Vagina (tissue), 2 donors: ENCODE results near the gene FAM162A. TPM values are rescaled to one million over a fixed set of nuclear protein-coding genes. Genes with fewer than 3 reads are reported as not detected.

Experiments used
- DNase-seq, 2 donors: peaks; one replicate each; pipeline ENCODE4 v3.0.0-alpha.2; 2017; ENCODE audit errors: extremely low spot score in 2 of 2
- H3K27ac ChIP-seq: fragments of 200-600 bp; sonication (generic); one replicate; pipeline ENCODE4 v1.5.1; 2019
- H3K27me3 ChIP-seq: fragments of 200-600 bp; sonication (generic); one replicate; pipeline ENCODE4 v1.5.1; 2019
- H3K36me3 ChIP-seq, 2 donors: fragments of 200-600 bp; sonication (generic); one replicate each; pipeline ENCODE4 v1.5.1; 2017 to 2019
- H3K4me1 ChIP-seq: fragments of 200-600 bp; sonication (generic); one replicate; pipeline ENCODE4 v1.5.1; 2019
- H3K4me3 ChIP-seq, 2 donors: fragments of 200-600 bp; sonication (generic); 1 replicate in 1 of 2; 2 replicates in 1 of 2; pipeline ENCODE4 v1.5.1; 2016 to 2019
- H3K9me3 ChIP-seq: fragments of 200-600 bp; sonication (generic); one replicate; pipeline ENCODE4 v1.5.1; 2019
- POLR2A ChIP-seq, 2 donors: fragments of 450-650 bp; IDR thresholded peaks; one replicate each; pipeline ENCODE4 v1.6.1; 2017; ENCODE audit warnings: antibody characterized with exemption in 2 of 2, mild to moderate bottlenecking in 2 of 2, moderate library complexity in 2 of 2
- POLR2AphosphoS5 ChIP-seq, 2 donors: sonication (generic); formaldehyde crosslinking; IDR thresholded peaks; one replicate each; pipeline ENCODE4 v1.9.0; 2017; ENCODE audit warnings: antibody characterized with exemption in 2 of 2, mild to moderate bottlenecking in 2 of 2, low read depth in 1 of 2; ENCODE audit not compliant: insufficient read depth in 1 of 2
- intact Hi-C: fragments of 100-400 bp; cut with DNase I; formaldehyde crosslinking; loops from one replicate; pipeline ENCODE4 v1.15.1; 2023
- total RNA-seq: library from RNA; depleted of rRNA; stranded (reverse); fragments of >200 nt; gene quantifications from one replicate; pipeline ENCODE4 v1.2.3, GENCODE V29; 2016
- TF ChIP-seq, protein P1 (sequence below), 3 experiments: fragments of 450-650 bp in 2 of 3; fragments of 200-600 bp in 1 of 3; sonication (generic) in 1 of 3; IDR thresholded peaks; one replicate each; pipeline ENCODE4 v1.5.1; 2017 to 2019; ENCODE audit warnings: antibody characterized with exemption in 3 of 3, mild to moderate bottlenecking in 2 of 3, moderate library complexity in 2 of 3

FAM162A gene
- total RNA-seq, 1 donor from 2014 or later: 29.7 TPM

GRCh38 chr3:122410111-122410510 lies 26.1 kb downstream of the FAM162A start:
- peaks cover 8 to 17% of the 10 kb centered on the region in 2 donors for H3K36me3 ChIP-seq
- intact Hi-C loops: no loop called here
- TF ChIP-seq POLR2AphosphoS5 (IDR thresholded peaks at IDR 0.05; ENCODE audit: insufficient read depth in 1 of 2, low read depth in 1 of 2) (no peak), POLR2A (IDR thresholded peaks at IDR 0.05) (no peak)
- TF ChIP-seq, protein P1, sequence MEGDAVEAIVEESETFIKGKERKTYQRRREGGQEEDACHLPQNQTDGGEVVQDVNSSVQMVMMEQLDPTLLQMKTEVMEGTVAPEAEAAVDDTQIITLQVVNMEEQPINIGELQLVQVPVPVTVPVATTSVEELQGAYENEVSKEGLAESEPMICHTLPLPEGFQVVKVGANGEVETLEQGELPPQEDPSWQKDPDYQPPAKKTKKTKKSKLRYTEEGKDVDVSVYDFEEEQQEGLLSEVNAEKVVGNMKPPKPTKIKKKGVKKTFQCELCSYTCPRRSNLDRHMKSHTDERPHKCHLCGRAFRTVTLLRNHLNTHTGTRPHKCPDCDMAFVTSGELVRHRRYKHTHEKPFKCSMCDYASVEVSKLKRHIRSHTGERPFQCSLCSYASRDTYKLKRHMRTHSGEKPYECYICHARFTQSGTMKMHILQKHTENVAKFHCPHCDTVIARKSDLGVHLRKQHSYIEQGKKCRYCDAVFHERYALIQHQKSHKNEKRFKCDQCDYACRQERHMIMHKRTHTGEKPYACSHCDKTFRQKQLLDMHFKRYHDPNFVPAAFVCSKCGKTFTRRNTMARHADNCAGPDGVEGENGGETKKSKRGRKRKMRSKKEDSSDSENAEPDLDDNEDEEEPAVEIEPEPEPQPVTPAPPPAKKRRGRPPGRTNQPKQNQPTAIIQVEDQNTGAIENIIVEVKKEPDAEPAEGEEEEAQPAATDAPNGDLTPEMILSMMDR (IDR thresholded peaks at IDR 0.05): no peak
- H3K4me1 ChIP-seq: peaks cover 11% of the 10 kb centered on the region
- no peak for DNase-seq
- no peak overlapping the region for H3K4me3 ChIP-seq
- H3K27ac ChIP-seq: no peak overlapping the region
- H3K27me3 ChIP-seq: no peaks in the 10 kb centered on the region
- no peaks in the 10 kb centered on the region for H3K9me3 ChIP-seq

DNA sequence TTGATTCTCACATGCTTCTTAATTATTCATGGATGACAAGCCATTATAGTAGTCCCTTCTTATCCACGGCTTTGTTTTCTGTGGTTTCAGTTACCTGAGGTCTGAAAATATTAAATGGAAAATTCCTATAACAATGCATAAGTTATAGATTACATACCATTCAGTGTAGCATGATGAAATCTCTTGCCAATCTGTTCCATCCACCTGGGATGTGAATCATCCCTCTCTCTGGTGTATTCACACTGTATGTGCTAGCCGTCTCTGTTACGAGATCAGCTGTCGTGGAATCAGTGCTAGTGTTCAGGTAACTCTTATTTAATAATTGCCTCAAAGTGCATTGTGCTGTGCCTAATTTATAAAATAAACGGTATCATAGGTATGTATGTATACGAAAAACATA lies 26.7 kb downstream of the FAM162A start:
- Histone ChIP-seq H3K4me3 (no peak overlapping the region), H3K27ac (no peak overlapping the region), H3K27me3 (no peaks in the 10 kb centered on the region), H3K4me1 (peaks cover 14% of the 10 kb centered on the region), H3K9me3 (no peaks in the 10 kb centered on the region), H3K36me3 (peaks cover 8 to 16% of the 10 kb centered on the region in 2 donors)
- no peak for DNase-seq
- intact Hi-C loops: no loop called here
- TF ChIP-seq POLR2A (IDR thresholded peaks at IDR 0.05) (no peak), POLR2AphosphoS5 (IDR thresholded peaks at IDR 0.05; ENCODE audit: insufficient read depth in 1 of 2, low read depth in 1 of 2) (no peak)
- TF ChIP-seq, protein P1 (IDR thresholded peaks at IDR 0.05): no peak

DNA sequence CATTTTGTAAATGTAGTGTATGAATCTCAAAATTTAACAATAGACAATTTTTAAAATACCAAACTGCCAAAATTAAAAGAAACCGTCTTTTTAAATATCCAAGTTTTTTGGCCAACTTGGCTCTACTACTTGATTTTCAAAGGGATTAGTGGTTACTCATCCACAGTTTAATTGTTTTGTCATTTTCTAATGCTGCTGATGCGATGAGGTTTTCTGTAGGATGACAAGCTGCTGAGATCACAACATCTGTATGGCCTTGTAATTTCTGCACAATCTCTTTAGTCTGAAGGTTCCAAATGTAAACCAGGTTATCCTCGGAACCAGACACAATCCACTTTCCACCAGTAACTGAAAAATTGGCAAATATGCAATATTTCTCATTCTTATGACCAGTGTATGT lies 30.4 kb downstream of the FAM162A start:
- DNase-seq: no peak
- peaks cover 27% of the 10 kb centered on the region for H3K4me1 ChIP-seq
- TF ChIP-seq, protein P1 (IDR thresholded peaks at IDR 0.05): no peak
- TF ChIP-seq POLR2A (IDR thresholded peaks at IDR 0.05): no peak
- TF ChIP-seq POLR2AphosphoS5 (IDR thresholded peaks at IDR 0.05; ENCODE audit: insufficient read depth in 1 of 2, low read depth in 1 of 2): no peak
- no peak overlapping the region for H3K27ac ChIP-seq
- intact Hi-C loops: no loop called here
- no peaks in the 10 kb centered on the region for H3K27me3 ChIP-seq
- no peak overlapping the region for H3K4me3 ChIP-seq
- H3K36me3 ChIP-seq: no peaks in the 10 kb centered on the region
- no peaks in the 10 kb centered on the region for H3K9me3 ChIP-seq

DNA sequence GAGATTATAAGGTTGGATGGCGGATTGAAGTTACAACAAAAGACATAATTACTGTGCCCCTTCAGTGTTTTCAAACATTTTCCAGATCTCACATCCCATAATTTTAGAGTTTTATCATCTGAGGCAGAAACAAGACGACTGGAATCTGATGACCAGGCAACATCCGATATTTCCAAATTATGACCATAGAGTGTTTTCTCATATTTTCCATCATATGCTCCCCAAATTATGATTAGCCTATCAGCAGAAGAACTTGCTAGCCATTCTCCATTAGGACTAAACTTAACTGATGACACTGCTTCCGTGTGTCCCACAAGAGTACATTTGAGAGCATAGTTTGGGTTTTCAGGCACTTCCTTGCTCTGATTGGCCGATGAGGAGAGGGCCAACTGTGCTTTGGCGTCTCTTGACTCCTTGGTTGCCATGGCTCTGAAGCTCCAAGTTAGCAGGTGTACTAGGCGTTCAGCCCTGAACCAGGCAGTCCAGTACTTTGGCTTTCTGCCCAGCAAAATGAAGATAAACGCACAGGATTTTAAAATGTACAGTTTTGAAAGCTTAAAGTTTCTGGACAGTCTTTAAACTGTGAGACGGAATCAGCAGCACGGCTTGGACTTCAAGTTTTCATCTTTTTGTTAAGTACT lies 31.2 kb downstream of the FAM162A start:
- no peak for DNase-seq
- Histone ChIP-seq H3K9me3 (no peaks in the 10 kb centered on the region), H3K27me3 (no peaks in the 10 kb centered on the region), H3K36me3 (no peaks in the 10 kb centered on the region), H3K27ac (peak overlapping the region; percentile 83), H3K4me3 (peak overlapping the region; percentile 56 to 64), H3K4me1 (peaks cover 27% of the 10 kb centered on the region)
- TF ChIP-seq POLR2AphosphoS5 (IDR thresholded peaks at IDR 0.05; ENCODE audit: insufficient read depth in 1 of 2, low read depth in 1 of 2) (no peak), POLR2A (IDR thresholded peaks at IDR 0.05) (no peak)
- TF ChIP-seq, protein P1 (IDR thresholded peaks at IDR 0.05): no peak
- intact Hi-C loops: no loop called here
